Activated naive CD4-positive, alpha-beta T cell treated with anti-CD3 and anti-CD28 coated beads, Interleukin-2, amount 50 U/mL, for 24 hours (primary cell): ENCODE results near the gene STX16.

Source experiments
- H3K27ac Mint-ChIP-seq: one replicate; pipeline ENCODE4 v1.8.0; 2021; ENCODE audit warnings: mild to moderate bottlenecking, mixed read lengths
- H3K27me3 Mint-ChIP-seq: one replicate; pipeline ENCODE4 v1.8.0; 2021; ENCODE audit warnings: mixed read lengths
- H3K36me3 Mint-ChIP-seq: one replicate; pipeline ENCODE4 v1.8.0; 2021; ENCODE audit warnings: mixed read lengths
- H3K4me1 Mint-ChIP-seq: one replicate; pipeline ENCODE4 v1.8.0; 2021; ENCODE audit warnings: mixed read lengths
- H3K4me3 Mint-ChIP-seq: one replicate; pipeline ENCODE4 v1.8.0; 2021; ENCODE audit warnings: mild to moderate bottlenecking, mixed read lengths
- H3K9me3 Mint-ChIP-seq: one replicate; pipeline ENCODE4 v1.8.0; 2021; ENCODE audit warnings: mixed read lengths

The STX16 gene

DNA sequence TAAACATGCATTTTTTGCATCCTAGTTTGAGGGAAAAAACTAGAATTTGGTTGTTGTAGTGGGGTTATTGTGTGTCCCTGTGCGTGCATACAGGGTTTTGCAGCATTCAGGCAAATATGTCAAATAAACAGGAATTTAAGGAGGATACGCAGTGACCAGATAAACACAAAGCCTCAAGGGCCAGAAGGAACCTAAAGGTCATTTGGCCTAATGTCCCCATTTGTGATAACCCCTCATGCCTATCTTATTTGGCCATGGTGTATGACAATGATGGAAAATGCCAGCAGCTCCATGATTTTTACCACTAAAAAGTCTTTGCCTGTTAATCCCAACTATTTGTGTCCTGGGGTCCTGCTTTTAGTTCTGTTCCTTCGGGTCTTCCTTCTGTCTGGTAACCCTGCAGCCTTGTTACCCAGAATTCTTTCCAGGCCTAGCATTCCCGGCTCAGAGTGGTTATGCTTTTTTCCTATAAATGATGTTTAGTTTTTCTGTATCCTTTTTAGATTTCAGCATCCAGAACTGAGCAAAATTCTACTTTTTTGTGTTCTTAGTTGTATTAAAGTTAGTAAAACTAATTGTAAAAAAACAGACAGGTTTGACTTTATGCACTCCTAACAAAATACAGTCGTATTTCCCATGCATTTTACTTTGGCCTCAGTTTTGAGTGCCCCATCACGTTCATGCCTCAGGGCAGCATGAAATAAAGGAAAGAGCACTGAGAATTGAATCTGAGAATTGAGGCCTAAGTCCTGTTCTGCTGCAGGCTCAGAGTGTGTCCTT is 4.4 kb downstream of the STX16 start:
- H3K27me3 Mint-ChIP-seq, result no peaks in the 10 kb centered on the region
- peaks cover 7% of the 10 kb centered on the region for H3K36me3 Mint-ChIP-seq
- peak overlapping the region; percentile 77 for H3K4me3 Mint-ChIP-seq
- H3K27ac Mint-ChIP-seq, result peak overlapping the region; percentile 36
- no peaks in the 10 kb centered on the region for H3K9me3 Mint-ChIP-seq
- H3K4me1 Mint-ChIP-seq, result peaks cover 61% of the 10 kb centered on the region

DNA sequence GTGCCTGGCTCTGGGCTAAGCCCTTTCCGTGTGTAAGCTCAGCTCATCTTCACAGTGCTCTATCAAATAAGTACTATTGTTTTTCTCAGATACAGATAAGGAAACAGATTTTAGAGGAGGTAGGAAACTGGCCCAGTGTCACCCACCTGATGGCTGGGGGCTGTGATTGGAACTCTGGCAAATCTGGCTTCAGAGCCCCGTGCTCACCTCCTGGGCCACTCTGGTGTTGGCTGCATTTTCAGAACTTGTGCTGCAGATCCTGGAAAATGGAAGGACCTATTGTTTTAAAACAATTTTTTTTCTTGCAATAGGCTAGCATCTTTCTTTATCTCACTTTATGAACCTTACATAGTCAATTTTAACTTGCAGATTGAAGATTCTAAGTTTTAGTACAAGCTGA is 5.7 kb downstream of the STX16 start:
- peaks cover 73% of the 10 kb centered on the region for H3K4me1 Mint-ChIP-seq
- H3K9me3 Mint-ChIP-seq, result no peaks in the 10 kb centered on the region
- H3K36me3 Mint-ChIP-seq, result peaks cover 3% of the 10 kb centered on the region
- H3K27ac Mint-ChIP-seq, result peak overlapping the region; percentile 81
- peak overlapping the region; percentile 77 for H3K4me3 Mint-ChIP-seq
- no peaks in the 10 kb centered on the region for H3K27me3 Mint-ChIP-seq

DNA sequence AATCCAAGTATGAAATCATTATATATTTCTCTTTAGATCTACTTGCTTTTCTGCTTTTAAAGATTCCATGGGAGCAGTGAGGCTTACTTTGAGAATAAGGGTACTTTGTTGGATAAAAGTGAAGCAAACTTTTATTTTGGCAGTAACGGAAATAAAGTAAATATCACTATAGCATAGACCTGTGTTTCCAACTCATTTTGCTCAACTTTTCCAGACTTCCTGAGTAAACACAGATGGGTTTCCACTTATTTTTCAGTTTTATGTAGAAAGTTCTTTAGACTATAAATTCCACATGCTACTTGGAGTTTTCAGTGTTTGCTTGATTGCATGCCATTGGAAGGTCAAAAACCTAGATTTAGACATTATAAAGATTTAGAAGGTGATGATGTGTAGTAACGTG is 6.2 kb downstream of the STX16 start:
- Mint-ChIP-seq H3K9me3 (no peaks in the 10 kb centered on the region), H3K36me3 (peaks cover 3% of the 10 kb centered on the region), H3K27me3 (no peaks in the 10 kb centered on the region), H3K4me3 (peak overlapping the region; percentile 77), H3K4me1 (peaks cover 77% of the 10 kb centered on the region), H3K27ac (peak overlapping the region; percentile 81)

DNA sequence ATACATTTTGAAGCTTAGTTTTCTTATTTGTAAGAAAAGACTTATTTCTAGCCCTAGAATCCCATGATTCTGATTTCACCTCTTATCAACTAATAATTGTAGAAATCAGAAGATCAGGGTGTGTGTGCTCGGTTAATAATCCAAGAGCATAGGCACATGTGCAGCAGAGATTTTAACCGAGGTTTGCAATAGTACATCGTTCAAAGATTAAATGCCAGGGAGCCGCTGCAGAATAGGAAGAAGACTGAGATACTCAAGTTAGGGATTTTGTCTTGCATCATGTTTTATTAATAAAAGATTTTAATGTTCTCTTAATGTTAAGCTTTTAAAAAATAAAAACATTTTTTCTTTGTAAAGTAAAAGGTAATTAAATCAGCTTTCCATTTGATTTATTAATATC is 6.9 kb downstream of the STX16 start:
- Mint-ChIP-seq H3K27me3 (no peaks in the 10 kb centered on the region), H3K27ac (peak overlapping the region; percentile 81), H3K36me3 (peaks cover 4% of the 10 kb centered on the region), H3K9me3 (no peaks in the 10 kb centered on the region), H3K4me3 (peak overlapping the region; percentile 80), H3K4me1 (peaks cover 80% of the 10 kb centered on the region)

DNA sequence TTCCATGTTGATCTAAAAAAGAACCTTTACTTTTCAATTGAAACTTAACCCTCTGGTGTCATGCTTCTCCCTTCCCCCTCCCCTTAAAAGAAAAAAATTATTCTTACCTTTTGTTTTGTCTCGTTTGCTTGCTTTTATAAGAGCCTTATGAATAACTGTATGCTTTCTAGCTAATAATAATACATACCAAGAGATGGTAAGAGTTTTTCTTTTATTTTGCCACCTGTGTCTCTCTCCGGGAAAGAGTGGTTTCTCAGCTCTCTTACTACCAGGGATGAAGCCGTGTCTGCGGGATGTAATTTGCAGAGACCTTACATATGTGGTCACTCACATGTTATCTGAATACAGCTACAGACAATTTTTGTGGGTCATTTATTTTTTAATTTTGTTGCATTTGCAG is 7.7 kb downstream of the STX16 start:
- Mint-ChIP-seq H3K4me1 (peaks cover 82% of the 10 kb centered on the region), H3K9me3 (no peaks in the 10 kb centered on the region), H3K36me3 (peaks cover 8% of the 10 kb centered on the region), H3K27me3 (no peaks in the 10 kb centered on the region), H3K4me3 (peak overlapping the region; percentile 80), H3K27ac (peak overlapping the region; percentile 94)

DNA sequence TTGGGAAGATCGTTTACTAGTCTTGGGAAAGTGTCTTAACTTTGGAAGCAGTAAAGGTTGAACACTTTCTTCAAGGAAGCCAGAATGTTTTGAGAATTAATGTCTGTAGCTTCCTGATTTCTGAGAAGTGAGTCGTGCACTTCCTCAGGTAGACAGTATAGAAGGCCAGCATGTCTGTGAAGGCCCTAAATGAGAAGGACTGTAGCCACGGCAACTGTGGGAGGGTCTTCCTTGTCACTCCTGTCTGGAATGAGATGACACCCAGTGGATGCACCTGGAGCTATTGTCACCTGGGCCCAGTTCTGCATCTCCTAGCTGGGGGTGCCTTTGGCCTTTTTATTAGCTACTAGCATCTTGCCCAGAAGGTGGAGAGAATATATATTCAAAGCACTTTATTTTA is 8.8 kb downstream of the STX16 start:
- no peaks in the 10 kb centered on the region for H3K9me3 Mint-ChIP-seq
- peaks cover 91% of the 10 kb centered on the region for H3K4me1 Mint-ChIP-seq
- H3K4me3 Mint-ChIP-seq, result peak overlapping the region; percentile 75
- peaks cover 8% of the 10 kb centered on the region for H3K36me3 Mint-ChIP-seq
- H3K27ac Mint-ChIP-seq, result peak overlapping the region; percentile 99
- H3K27me3 Mint-ChIP-seq, result no peaks in the 10 kb centered on the region

DNA sequence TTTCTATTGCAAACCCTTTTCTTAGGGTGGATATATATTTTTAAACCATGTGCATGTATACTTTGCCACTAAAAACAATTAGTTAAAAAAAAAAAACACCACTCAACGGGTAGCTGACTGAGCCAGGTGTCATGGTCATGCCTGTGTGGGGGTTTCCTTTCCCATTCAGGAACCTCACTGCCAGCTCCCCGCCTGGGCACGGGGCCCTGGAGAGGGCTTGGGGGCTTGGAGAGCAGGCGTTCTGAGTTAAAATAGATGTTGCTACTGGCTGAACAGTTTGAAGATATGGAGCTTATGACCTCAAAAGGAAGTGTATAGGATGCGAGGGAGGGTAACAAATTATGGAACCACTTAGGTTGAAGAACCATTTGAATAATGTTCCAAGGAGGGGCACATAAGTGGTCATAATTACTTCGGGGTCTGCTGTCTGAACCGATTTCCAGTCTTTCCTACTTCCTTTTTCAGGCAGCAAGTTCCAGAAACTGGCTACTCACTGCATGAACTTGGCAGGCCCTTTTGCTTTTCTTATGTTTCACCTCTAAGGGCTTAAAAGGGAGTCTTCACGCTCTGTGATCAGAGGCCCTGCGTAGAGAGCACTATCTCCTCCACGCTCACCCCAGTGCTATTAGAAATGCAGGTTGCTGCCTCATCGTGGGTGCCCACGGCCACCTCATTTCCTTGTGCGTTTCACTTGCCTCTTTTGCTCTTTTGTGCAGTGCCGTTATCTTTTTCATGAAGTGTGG is 9.9 kb downstream of the STX16 start:
- Mint-ChIP-seq H3K4me3 (peak overlapping the region; percentile 89), H3K36me3 (peaks cover 8% of the 10 kb centered on the region), H3K9me3 (no peaks in the 10 kb centered on the region), H3K27me3 (no peaks in the 10 kb centered on the region), H3K27ac (peak overlapping the region; percentile 99), H3K4me1 (peaks cover 89% of the 10 kb centered on the region)

DNA sequence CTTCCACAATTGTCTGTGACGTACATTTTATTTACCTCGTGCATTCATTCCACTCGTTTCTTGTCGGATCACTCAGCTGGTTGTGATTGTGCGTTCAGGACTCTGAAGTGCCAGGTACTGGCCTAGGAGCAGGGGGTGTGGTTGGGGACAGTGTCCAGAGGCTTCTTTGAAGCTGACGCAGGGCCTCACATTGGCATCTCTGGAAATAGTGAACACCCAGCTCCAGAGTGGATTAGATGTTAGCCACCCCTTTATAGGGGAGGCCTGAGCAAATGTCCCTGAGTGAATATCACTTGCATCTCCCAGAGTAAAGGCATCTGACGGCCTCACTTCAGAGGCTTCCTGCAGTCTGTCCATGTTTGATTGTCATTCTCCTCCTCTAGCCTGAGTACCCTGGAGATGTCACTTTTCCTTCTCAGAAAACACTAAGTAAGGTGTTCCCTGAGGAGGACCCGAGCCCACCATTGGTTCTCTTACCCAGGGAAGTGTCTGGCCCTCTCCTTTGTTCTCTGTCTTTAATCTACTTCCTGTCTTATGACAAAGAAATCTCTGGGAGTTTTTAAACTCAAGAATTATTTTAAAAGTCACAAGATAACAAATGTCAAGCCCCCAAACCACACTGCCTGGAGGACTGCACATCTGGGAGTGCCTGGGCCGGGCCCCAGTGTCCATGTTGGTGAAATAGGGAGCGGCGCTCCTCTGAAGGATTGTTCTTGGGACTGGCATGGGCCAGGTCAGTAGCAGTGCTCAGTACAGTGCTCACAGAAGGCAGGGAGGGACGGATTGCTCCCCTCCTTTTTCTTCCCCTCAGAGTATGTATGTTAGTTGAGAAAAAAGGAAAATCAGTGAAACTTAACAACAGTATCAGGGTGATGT is 10.8 kb downstream of the STX16 start:
- H3K36me3 Mint-ChIP-seq, result peaks cover 8% of the 10 kb centered on the region
- H3K4me3 Mint-ChIP-seq, result peak overlapping the region; percentile 89

DNA sequence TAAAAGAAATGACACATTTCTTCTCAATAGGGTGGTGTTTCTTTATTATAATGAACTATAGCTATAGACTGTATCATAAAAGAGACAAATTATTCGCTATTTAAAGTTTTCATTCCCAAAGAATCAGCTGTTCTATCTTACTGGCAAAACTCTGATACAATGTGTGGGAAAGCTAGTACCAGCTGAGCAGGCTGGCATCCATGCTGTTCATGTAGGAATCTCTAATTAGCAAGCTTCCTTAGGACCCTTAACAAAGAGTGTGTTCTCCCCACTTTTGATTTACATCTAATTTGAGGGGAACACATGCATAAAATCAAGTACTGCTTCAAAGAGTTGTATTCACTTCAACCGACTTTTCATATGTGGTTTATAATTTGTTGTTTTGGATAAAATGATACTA is 13.2 kb downstream of the STX16 start:
- H3K27ac Mint-ChIP-seq, result peak overlapping the region; percentile 43
- H3K27me3 Mint-ChIP-seq, result no peaks in the 10 kb centered on the region
- peaks cover 9% of the 10 kb centered on the region for H3K36me3 Mint-ChIP-seq
- H3K4me3 Mint-ChIP-seq, result no peak overlapping the region
- no peaks in the 10 kb centered on the region for H3K9me3 Mint-ChIP-seq
- peaks cover 73% of the 10 kb centered on the region for H3K4me1 Mint-ChIP-seq

More for the DNA sequence above, 10.8 kb downstream of the STX16 start:
- H3K27ac Mint-ChIP-seq, result peak overlapping the region; percentile 99
- no peaks in the 10 kb centered on the region for H3K9me3 Mint-ChIP-seq
- H3K27me3 Mint-ChIP-seq, result no peaks in the 10 kb centered on the region
- peaks cover 86% of the 10 kb centered on the region for H3K4me1 Mint-ChIP-seq

DNA sequence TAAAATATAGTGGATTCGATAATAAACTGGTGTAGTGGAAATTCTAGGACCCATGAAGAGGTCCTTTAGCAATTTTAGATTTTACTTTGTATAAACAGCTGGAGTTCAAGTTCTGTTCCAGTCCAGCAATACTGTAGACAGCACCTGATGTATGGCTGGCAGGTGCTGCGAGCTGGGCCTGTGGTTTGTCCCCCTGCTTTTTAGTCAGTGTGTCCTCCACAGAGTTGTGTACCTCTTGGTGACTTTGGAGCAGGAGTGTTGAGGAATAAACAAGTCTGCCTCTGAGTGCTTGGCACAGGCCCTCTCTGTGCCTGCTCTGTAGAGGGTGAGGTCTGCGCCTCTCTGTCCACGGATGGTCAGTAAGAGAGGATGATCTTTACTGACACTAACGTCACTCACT is 13.8 kb downstream of the STX16 start:
- Mint-ChIP-seq H3K4me3 (no peak overlapping the region), H3K36me3 (peaks cover 9% of the 10 kb centered on the region), H3K27ac (no peak overlapping the region), H3K9me3 (no peaks in the 10 kb centered on the region), H3K27me3 (no peaks in the 10 kb centered on the region), H3K4me1 (peaks cover 68% of the 10 kb centered on the region)

DNA sequence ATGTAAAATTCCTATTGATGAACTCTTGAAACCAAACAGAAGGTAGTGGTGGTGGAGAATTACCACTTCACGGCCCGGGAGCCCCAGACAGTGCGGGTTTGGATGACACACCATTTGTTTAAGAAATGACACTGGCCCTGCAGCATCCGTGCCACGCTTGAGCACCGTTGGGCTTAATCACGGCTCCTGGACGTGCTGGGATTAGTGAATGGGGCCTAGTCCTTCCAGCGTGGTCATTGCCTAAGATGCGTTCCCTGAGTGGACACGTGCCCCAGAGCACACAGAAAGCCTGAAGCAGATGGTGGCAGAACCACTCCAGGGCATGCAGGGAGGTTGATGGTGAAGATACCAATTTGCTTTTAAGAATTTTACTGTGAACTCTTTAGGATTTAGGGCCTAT is 14.5 kb downstream of the STX16 start:
- Mint-ChIP-seq H3K9me3 (no peaks in the 10 kb centered on the region), H3K27ac (no peak overlapping the region), H3K36me3 (peaks cover 13% of the 10 kb centered on the region), H3K27me3 (no peaks in the 10 kb centered on the region), H3K4me3 (no peak overlapping the region), H3K4me1 (peaks cover 65% of the 10 kb centered on the region)

DNA sequence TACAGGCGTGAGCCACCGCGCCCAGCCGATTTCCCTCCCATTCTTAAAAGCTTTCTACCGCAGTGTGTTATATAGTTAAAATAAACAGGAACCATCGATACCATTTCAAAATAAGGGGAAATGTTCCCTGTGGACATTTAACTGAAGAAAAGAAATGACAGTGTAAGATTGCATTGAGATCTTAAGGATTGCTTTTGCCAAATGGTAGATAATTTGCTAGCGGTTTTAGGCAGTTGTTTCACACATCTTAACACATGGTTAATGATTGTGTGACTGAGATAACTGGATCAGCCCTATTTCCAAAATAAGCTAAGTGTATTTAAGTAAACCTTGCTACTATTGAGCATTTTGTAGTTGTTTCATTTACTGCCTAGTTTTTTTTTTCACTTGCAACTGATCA is 15.6 kb downstream of the STX16 start:
- H3K27me3 Mint-ChIP-seq, result no peaks in the 10 kb centered on the region
- peaks cover 13% of the 10 kb centered on the region for H3K36me3 Mint-ChIP-seq
- no peak overlapping the region for H3K4me3 Mint-ChIP-seq
- H3K9me3 Mint-ChIP-seq, result no peaks in the 10 kb centered on the region
- peaks cover 55% of the 10 kb centered on the region for H3K4me1 Mint-ChIP-seq
- H3K27ac Mint-ChIP-seq, result peak overlapping the region; percentile 68

DNA sequence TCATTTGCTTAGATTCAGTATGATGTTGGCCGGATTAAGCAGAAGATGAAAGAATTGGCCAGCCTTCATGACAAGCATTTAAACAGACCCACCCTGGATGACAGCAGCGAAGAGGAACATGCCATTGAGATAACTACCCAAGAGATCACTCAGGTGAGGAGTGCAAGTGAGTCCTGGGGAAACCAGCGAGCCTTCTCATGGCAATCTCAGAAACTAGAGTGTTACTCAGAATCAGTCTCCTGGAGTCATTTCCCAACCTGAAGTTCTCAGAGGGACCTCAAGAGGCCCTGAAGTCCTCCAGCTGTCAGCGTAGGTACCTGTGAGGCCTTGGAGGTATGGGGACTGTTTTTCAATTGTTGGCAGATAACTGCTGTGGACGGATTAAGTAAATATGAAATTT is 16.9 kb downstream of the STX16 start:
- H3K4me1 Mint-ChIP-seq, result peaks cover 46% of the 10 kb centered on the region
- peak overlapping the region; percentile 43 for H3K27ac Mint-ChIP-seq
- H3K4me3 Mint-ChIP-seq, result no peak overlapping the region
- H3K27me3 Mint-ChIP-seq, result no peaks in the 10 kb centered on the region
- no peaks in the 10 kb centered on the region for H3K9me3 Mint-ChIP-seq
- H3K36me3 Mint-ChIP-seq, result peaks cover 11% of the 10 kb centered on the region

DNA sequence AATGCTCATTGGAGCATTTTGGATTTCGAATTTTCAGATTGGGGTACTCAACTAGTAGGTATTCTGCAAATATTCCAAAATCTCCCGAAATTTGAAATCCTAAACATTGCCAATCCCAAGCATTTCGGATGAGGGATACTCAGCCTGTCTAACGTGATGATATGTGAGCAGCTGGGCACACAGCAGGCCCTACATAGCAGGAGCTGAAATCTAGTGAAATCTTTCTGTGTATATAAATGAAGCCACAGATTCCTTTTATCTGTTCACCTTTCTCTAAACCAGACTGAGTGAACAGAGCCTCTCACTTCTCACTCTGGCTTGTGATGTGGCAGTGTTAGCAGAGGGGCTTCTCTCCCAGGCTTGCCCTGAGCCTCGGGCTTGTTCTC is 17.8 kb downstream of the STX16 start:
- Mint-ChIP-seq H3K27ac (no peak overlapping the region), H3K4me1 (peaks cover 39% of the 10 kb centered on the region), H3K4me3 (no peak overlapping the region), H3K36me3 (peaks cover 7% of the 10 kb centered on the region), H3K27me3 (no peaks in the 10 kb centered on the region), H3K9me3 (no peaks in the 10 kb centered on the region)

DNA sequence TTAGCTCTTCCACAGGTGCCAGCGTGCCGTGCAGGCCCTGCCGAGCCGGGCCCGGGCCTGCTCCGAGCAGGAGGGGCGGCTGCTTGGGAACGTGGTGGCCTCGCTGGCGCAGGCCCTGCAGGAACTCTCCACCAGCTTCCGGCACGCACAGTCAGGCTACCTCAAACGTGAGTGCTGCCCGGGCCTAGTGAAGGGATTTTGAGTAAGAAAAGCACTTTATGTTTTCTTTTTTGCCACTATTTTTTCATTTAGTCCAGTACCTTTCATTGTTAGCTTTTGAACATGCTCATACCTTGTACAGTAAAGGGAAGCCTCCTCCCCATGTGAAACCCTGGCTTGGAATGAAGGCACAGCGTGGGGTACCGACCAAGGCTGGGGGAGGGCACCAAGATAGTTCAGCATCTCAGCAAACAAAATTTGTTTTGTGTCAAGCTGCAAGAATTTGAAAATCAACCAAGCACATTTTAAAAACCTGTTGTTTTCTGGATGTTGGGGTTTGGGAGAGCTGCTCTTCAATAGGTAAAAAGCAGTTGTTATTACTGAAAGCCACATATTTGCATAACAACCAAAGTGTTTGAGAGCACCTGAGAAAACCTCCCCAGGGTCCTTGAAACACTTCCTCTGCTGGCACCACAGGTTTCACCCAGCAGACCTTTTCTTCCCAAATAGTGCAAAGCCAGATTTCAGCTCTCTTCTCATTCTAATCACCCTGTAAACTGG is 18.4 kb downstream of the STX16 start:
- H3K4me1 Mint-ChIP-seq, result peaks cover 33% of the 10 kb centered on the region
- peaks cover 7% of the 10 kb centered on the region for H3K36me3 Mint-ChIP-seq
- H3K27ac Mint-ChIP-seq, result no peak overlapping the region
- H3K9me3 Mint-ChIP-seq, result no peaks in the 10 kb centered on the region
- no peak overlapping the region for H3K4me3 Mint-ChIP-seq
- no peaks in the 10 kb centered on the region for H3K27me3 Mint-ChIP-seq
